ENCODE measurements around the gene CA10.

CA10 gene

GRCh38 chr17:51733166-51733565 lies 425.3 kb downstream of the CA10 start:
- no peak overlapping the region for H3K4me3 ChIP-seq (ENCODE audit: low read depth, low read length)
- no peak overlapping the region for H3K4me2 ChIP-seq (ENCODE audit: low read length)
- H3K79me2 ChIP-seq = no peaks in the 10 kb centered on the region
- H2AFZ ChIP-seq = no peak overlapping the region
- H3K36me3 ChIP-seq (ENCODE audit: control insufficient read depth, insufficient read depth, low read length) = no peaks in the 10 kb centered on the region
- no peak for TF ChIP-seq CTCF (IDR thresholded peaks at IDR 0.05)
- no peak overlapping the region for H3K27ac ChIP-seq
- no peaks in the 10 kb centered on the region for H3K9me3 ChIP-seq (ENCODE audit: control insufficient read depth, low read length)
- no peaks in the 10 kb centered on the region for H3K27me3 ChIP-seq (ENCODE audit: control insufficient read depth, insufficient read depth, low read length)
- H3K9ac ChIP-seq = no peak overlapping the region
- H3K4me1 ChIP-seq = no peaks in the 10 kb centered on the region

GRCh38 chr17:51731941-51732722 lies 426.4 kb downstream of the CA10 start:
- Histone ChIP-seq H3K9me3 (ENCODE audit: control insufficient read depth, low read length) (no peaks in the 10 kb centered on the region), H2AFZ (no peak overlapping the region), H3K27me3 (ENCODE audit: control insufficient read depth, insufficient read depth, low read length) (no peaks in the 10 kb centered on the region), H3K4me1 (no peaks in the 10 kb centered on the region), H3K36me3 (ENCODE audit: control insufficient read depth, insufficient read depth, low read length) (no peaks in the 10 kb centered on the region), H3K4me2 (ENCODE audit: low read length) (no peak overlapping the region), H3K27ac (no peak overlapping the region), H3K9ac (no peak overlapping the region), H3K79me2 (no peaks in the 10 kb centered on the region), H3K4me3 (ENCODE audit: low read depth, low read length) (no peak overlapping the region)
- no peak for TF ChIP-seq CTCF (IDR thresholded peaks at IDR 0.05)

- Histone ChIP-seq H3K9ac (no peak overlapping the region), H3K4me3 (ENCODE audit: low read depth, low read length) (no peak overlapping the region), H3K9me3 (ENCODE audit: control insufficient read depth, low read length) (no peaks in the 10 kb centered on the region), H3K27me3 (ENCODE audit: control insufficient read depth, insufficient read depth, low read length) (no peaks in the 10 kb centered on the region), H2AFZ (no peak overlapping the region), H3K4me2 (ENCODE audit: low read length) (no peak overlapping the region), H3K79me2 (no peaks in the 10 kb centered on the region), H3K4me1 (no peaks in the 10 kb centered on the region), H3K36me3 (ENCODE audit: control insufficient read depth, insufficient read depth, low read length) (no peaks in the 10 kb centered on the region), H3K27ac (no peak overlapping the region)
- no peak for TF ChIP-seq CTCF (IDR thresholded peaks at IDR 0.05)
These were observed 428.0 kb downstream of the CA10 start for GRCh38 chr17:51730303-51731050.

- Histone ChIP-seq H2AFZ (no peak overlapping the region), H3K9ac (no peak overlapping the region), H3K27ac (no peak overlapping the region), H3K36me3 (ENCODE audit: control insufficient read depth, insufficient read depth, low read length) (no peaks in the 10 kb centered on the region), H3K27me3 (ENCODE audit: control insufficient read depth, insufficient read depth, low read length) (no peaks in the 10 kb centered on the region), H3K9me3 (ENCODE audit: control insufficient read depth, low read length) (no peaks in the 10 kb centered on the region), H3K4me3 (ENCODE audit: low read depth, low read length) (no peak overlapping the region), H3K4me1 (no peaks in the 10 kb centered on the region), H3K79me2 (no peaks in the 10 kb centered on the region), H3K4me2 (ENCODE audit: low read length) (no peak overlapping the region)
- TF ChIP-seq CTCF (IDR thresholded peaks at IDR 0.05) = no peak
These were observed 433.3 kb downstream of the CA10 start for GRCh38 chr17:51725185-51725584.

Measured in parathyroid adenoma (tissue), 2 donors.